Spleen (tissue), 7 donors: ENCODE measurements around the gene GPBAR1.

Experiments used
- POLR2A ChIP-seq, 3 donors: fragments of 450-650 bp; IDR thresholded peaks; one replicate each; pipeline ENCODE4 v1.5.1; 2017; ENCODE audit warnings: antibody characterized with exemption in 3 of 3, mild to moderate bottlenecking in 1 of 3
- POLR2AphosphoS5 ChIP-seq, 3 donors: sonication (generic); formaldehyde crosslinking; IDR thresholded peaks; one replicate each; pipeline ENCODE4 v1.5.1; 2017; ENCODE audit warnings: antibody characterized with exemption in 3 of 3
- TF ChIP-seq, protein P1 (sequence below), 11 experiments: fragments of 200-600 bp in 7 of 11; fragments of 450-650 bp in 4 of 11; sonication (generic) in 4 of 11; IDR thresholded peaks in 8 of 11; conservative IDR thresholded peaks in 3 of 11; 1 replicate in 7 of 11; 2 replicates in 4 of 11; pipeline versions ENCODE4 v1.4.0 to v1.8.0; 2016 to 2021; ENCODE audit warnings: antibody characterized with exemption in 11 of 11, inconsistent platforms in 4 of 11, mild to moderate bottlenecking in 1 of 11
- donor health status: DM: no; HTN: no; CAD: no; lungs with moderate emphysema.
- donor health status: DM: no; HTN: no; CAD: no.
- donor health status: DM: no; HTN: no; CAD: no.

DNA sequence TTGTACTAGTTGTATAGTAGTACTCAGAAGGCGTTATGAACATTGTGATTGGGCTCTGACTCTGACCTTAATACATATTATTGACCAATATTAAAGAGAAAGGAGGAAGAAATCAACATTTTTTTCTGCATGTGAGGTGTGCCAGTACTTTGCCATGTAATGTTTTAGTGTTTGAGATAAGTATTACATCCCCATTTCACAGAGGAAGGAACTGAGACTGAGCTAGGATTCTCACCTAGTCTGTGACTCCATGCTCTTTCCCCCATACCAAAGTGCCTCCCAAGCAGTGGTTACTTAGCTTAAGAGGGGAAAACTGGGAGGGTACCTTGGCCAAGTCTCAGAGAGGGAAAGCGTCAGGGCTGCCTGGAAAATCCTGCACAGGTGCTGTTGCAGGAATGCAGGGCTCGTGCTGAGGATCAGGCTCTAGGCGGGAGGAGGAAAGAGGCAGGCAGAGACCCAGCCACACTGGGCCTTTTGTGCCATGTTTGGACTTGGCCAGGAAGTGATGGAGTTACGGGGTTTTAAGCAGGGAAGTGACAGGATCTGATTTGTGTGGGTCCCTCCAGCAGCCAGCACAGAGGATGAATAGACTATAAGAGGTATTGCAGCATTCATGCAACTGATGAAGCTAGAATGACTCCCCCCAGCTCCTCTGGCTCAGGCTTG, 11.2 kb downstream of the GPBAR1 start:
- TF ChIP-seq, protein P1, sequence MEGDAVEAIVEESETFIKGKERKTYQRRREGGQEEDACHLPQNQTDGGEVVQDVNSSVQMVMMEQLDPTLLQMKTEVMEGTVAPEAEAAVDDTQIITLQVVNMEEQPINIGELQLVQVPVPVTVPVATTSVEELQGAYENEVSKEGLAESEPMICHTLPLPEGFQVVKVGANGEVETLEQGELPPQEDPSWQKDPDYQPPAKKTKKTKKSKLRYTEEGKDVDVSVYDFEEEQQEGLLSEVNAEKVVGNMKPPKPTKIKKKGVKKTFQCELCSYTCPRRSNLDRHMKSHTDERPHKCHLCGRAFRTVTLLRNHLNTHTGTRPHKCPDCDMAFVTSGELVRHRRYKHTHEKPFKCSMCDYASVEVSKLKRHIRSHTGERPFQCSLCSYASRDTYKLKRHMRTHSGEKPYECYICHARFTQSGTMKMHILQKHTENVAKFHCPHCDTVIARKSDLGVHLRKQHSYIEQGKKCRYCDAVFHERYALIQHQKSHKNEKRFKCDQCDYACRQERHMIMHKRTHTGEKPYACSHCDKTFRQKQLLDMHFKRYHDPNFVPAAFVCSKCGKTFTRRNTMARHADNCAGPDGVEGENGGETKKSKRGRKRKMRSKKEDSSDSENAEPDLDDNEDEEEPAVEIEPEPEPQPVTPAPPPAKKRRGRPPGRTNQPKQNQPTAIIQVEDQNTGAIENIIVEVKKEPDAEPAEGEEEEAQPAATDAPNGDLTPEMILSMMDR (IDR thresholded peaks at IDR 0.05 in 8 of 11, conservative IDR thresholded peaks at IDR 0.05 in 3 of 11) = no peak
- TF ChIP-seq POLR2AphosphoS5 (IDR thresholded peaks at IDR 0.05) = no peak
- TF ChIP-seq POLR2A (IDR thresholded peaks at IDR 0.05) = no peak
